NCI-H1436 (cell line): ENCODE results near the gene CBR1.

ENCODE experiments used
- DNase-seq: peaks from one replicate; lab custom pipeline; 2025; lab: John Stamatoyannopoulos, UW

The CBR1 gene

GRCh38 chr21:36115138-36115730 is 45.4 kb downstream of the CBR1 start:
- DNase-seq, result no peak

DNA sequence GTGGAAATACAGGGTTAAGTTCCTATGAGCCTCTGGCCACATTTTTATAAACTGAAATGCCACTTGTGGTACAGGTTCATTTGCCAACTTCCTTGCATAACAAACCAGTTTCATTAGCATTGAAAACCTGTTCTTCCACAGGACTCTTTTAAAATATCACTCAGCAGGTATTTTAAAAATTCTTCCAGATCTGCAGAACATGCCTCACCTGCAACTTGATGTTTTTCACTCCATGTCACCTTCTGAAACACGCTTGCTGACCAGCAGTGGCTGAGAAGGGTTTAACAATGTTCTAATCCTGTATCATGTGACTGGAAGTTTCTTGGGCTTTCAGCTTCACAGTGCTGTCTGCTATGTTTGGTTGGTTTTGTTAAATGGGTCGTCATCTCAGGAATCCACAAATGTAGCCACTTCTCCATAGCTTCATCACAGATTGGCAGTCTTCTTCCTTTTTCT is 47.5 kb downstream of the CBR1 start:
- DNase-seq, result no peak

- DNase-seq, result no peak
These were observed 50.6 kb downstream of the CBR1 start for GRCh38 chr21:36120304-36120888.
